NCI-H748 (cell line): Measurements from ENCODE around the gene TLR10.
A peak's percentile ranks its signal among the peaks of the same experiment; 100 is the strongest.

Experiments
- DNase-seq: peaks from one replicate; lab custom pipeline; 2025; ENCODE audit not compliant: unreplicated experiment; lab: John Stamatoyannopoulos, UW

TLR10 gene

GRCh38 chr4:38733663-38734062, 49.1 kb downstream of the TLR10 start:
- DNase-seq = no peak

- DNase-seq = peak; percentile 56
These were observed 51.8 kb downstream of the TLR10 start for GRCh38 chr4:38730830-38731646.

- no peak for DNase-seq
These were observed 52.3 kb downstream of the TLR10 start for GRCh38 chr4:38730493-38730829.

- peak; percentile 64 for DNase-seq
These were observed 54.1 kb downstream of the TLR10 start for GRCh38 chr4:38728631-38729141.

GRCh38 chr4:38724475-38724808, 58.3 kb downstream of the TLR10 start:
- no peak for DNase-seq

GRCh38 chr4:38723726-38724474, 58.9 kb downstream of the TLR10 start:
- no peak for DNase-seq

- no peak for DNase-seq
These were observed 59.7 kb downstream of the TLR10 start for GRCh38 chr4:38723114-38723513.
